Transverse colon (tissue), 4 donors: Measurements from ENCODE around the gene ITGA11. TPM values are rescaled to one million over a fixed set of nuclear protein-coding genes. Genes with fewer than 3 reads are reported as not detected.

Experiments
- DNase-seq: peaks from one replicate; pipeline ENCODE4 v3.0.0-alpha.2; 2019
- H3K27ac ChIP-seq, 4 donors: fragments of 200-600 bp; sonication (generic); 2 replicates each; pipeline ENCODE4 v1.5.1; 2016 to 2018; ENCODE audit warnings: inconsistent platforms in 4 of 4
- H3K27me3 ChIP-seq: fragments of 200-600 bp; sonication (generic); 2 replicates; pipeline ENCODE4 v1.5.1; 2017; ENCODE audit warnings: inconsistent platforms
- H3K36me3 ChIP-seq, 4 donors: fragments of 200-600 bp; sonication (generic); 2 replicates each; pipeline ENCODE4 v1.5.1; 2017 to 2019; ENCODE audit warnings: inconsistent platforms in 4 of 4
- H3K4me1 ChIP-seq, 4 donors: fragments of 200-600 bp; sonication (generic); 2 replicates each; pipeline ENCODE4 v1.5.1; 2017 to 2020; ENCODE audit warnings: inconsistent platforms in 4 of 4
- H3K4me3 ChIP-seq, 4 donors: fragments of 200-600 bp; sonication (generic); 1 replicate in 1 of 4; 2 replicates in 3 of 4; pipeline versions ENCODE4 v1.5.1 to v1.6.1; 2017 to 2019; ENCODE audit warnings: inconsistent platforms in 4 of 4
- H3K9me3 ChIP-seq, 2 donors: fragments of 200-600 bp; sonication (generic); 2 replicates each; pipeline ENCODE4 v1.5.1; 2017 to 2019; ENCODE audit warnings: inconsistent platforms in 2 of 2
- CTCF ChIP-seq, 5 experiments: fragments of 200-600 bp in 3 of 5; fragments of 450-650 bp in 2 of 5; sonication (generic) in 3 of 5; IDR thresholded peaks; 1 replicate in 2 of 5; 2 replicates in 3 of 5; pipeline ENCODE4 v1.5.1; 2016 to 2017; ENCODE audit warnings: antibody characterized with exemption in 5 of 5, inconsistent platforms in 3 of 5, mild to moderate bottlenecking in 2 of 5, moderate library complexity in 1 of 5
- EP300 ChIP-seq: sonication (generic); formaldehyde crosslinking; IDR thresholded peaks from one replicate; pipeline ENCODE4 v1.6.1; 2017; ENCODE audit warnings: antibody characterized with exemption, low read depth
- POLR2A ChIP-seq: fragments of 450-650 bp; IDR thresholded peaks from one replicate; pipeline ENCODE4 v1.6.1; 2016; ENCODE audit warnings: antibody characterized with exemption, mild to moderate bottlenecking, moderate library complexity
- POLR2AphosphoS5 ChIP-seq, 3 donors: sonication (generic); formaldehyde crosslinking; IDR thresholded peaks; one replicate each; pipeline ENCODE4 v1.6.1; 2016; ENCODE audit warnings: antibody characterized with exemption in 3 of 3
- WGBS, 2 donors: methylation state at CpG; one replicate each; pipeline ENCODE4 v1.1.5; 2018; ENCODE audit warnings: low coverage in 1 of 2; 5-methylcytosine and 5-hydroxymethylcytosine counted together
- in situ Hi-C, 4 donors: fragments of 200-750 bp; cut with MboI; loops; one replicate each; pipeline versions ENCODE4 v1.15.0 to v1.15.1; 2017; ENCODE audit warnings: low sequenced_read_pairs in 3 of 4, low pct_ligation_motif_present in 1 of 4, low pct_unique_long_range_greater_than_20kb in 1 of 4
- intact Hi-C: fragments of 100-400 bp; cut with DNase I; formaldehyde crosslinking; loops from one replicate; pipeline ENCODE4 v1.15.1; 2023; ENCODE audit warnings: low total_unique reads
- total RNA-seq, 4 donors: library from RNA; depleted of rRNA; stranded (reverse); fragments of >200 nt; gene quantifications; one replicate each; pipeline ENCODE4 v1.1.0, GENCODE V29; 2016

ITGA11 gene
- total RNA-seq, 4 donors from 2014 or later, result 0.37 to 3.2 (median 1.1) TPM

- in situ Hi-C loops (no loop called here), intact Hi-C loops (no loop called here)
- TF ChIP-seq CTCF (IDR thresholded peaks at IDR 0.05), result no peak
- TF ChIP-seq EP300, result no peak
- TF ChIP-seq POLR2A, result no peak
- no peak for TF ChIP-seq POLR2AphosphoS5 (IDR thresholded peaks at IDR 0.05)
- Histone ChIP-seq H3K4me1 (peaks cover 0 to 4% (median 2%) of the 10 kb centered on the region in 4 donors), H3K27ac (no peak overlapping the region), H3K4me3 (no peak overlapping the region), H3K9me3 (no peaks in the 10 kb centered on the region), H3K36me3 (no peaks in the 10 kb centered on the region), H3K27me3 (no peaks in the 10 kb centered on the region)
- DNase-seq, result no peak
- 81% methylated on average over 6 of the region's 6 CpGs; no CpG with 5 or more reads in 1 of the 2 donors for WGBS, 2 donors
These were observed 83.9 kb downstream of the ITGA11 start for GRCh38 chr15:68348081-68348480.

- no peaks in the 10 kb centered on the region for H3K36me3 ChIP-seq
- 42 to 77% methylated on average over 6 to 7 of the region's 7 CpGs for WGBS, 2 donors
- intact Hi-C loops, result no loop called here
- in situ Hi-C loops, result no loop called here
- no peak for TF ChIP-seq POLR2AphosphoS5 (IDR thresholded peaks at IDR 0.05)
- no peak for TF ChIP-seq EP300
- no peak for TF ChIP-seq POLR2A
- no peak for TF ChIP-seq CTCF (IDR thresholded peaks at IDR 0.05)
- H3K27me3 ChIP-seq, result no peaks in the 10 kb centered on the region
- no peak overlapping the region for H3K4me3 ChIP-seq
- H3K27ac ChIP-seq, result no peak overlapping the region
- no peaks in the 10 kb centered on the region for H3K9me3 ChIP-seq
- H3K4me1 ChIP-seq, result peaks cover 0 to 4% (median 0%) of the 10 kb centered on the region in 4 donors
- no peak for DNase-seq
These were observed 84.6 kb downstream of the ITGA11 start for GRCh38 chr15:68347392-68347791.

GRCh38 chr15:68346979-68347378 lies 85.0 kb downstream of the ITGA11 start:
- TF ChIP-seq CTCF (IDR thresholded peaks at IDR 0.05), result no peak
- no peak for TF ChIP-seq EP300
- TF ChIP-seq POLR2A, result no peak
- no peak for TF ChIP-seq POLR2AphosphoS5 (IDR thresholded peaks at IDR 0.05)
- in situ Hi-C loops, result no loop called here
- Histone ChIP-seq H3K4me1 (peaks cover 0 to under 1% (median 0%) of the 10 kb centered on the region in 4 donors), H3K36me3 (no peaks in the 10 kb centered on the region), H3K27me3 (no peaks in the 10 kb centered on the region), H3K27ac (no peak overlapping the region), H3K4me3 (no peak overlapping the region), H3K9me3 (no peaks in the 10 kb centered on the region)
- intact Hi-C loops, result no loop called here
- 33 to 65% methylated on average over 1 to 6 of the region's 6 CpGs for WGBS, 2 donors
- DNase-seq, result no peak

- H3K9me3 ChIP-seq, result no peaks in the 10 kb centered on the region
- H3K27me3 ChIP-seq, result no peaks in the 10 kb centered on the region
- H3K4me3 ChIP-seq, result no peak overlapping the region
- no peaks in the 10 kb centered on the region for H3K36me3 ChIP-seq
- TF ChIP-seq EP300, result no peak
- no peak for TF ChIP-seq POLR2AphosphoS5 (IDR thresholded peaks at IDR 0.05)
- TF ChIP-seq POLR2A, result no peak
- no peak for TF ChIP-seq CTCF (IDR thresholded peaks at IDR 0.05)
- peaks cover 0 to 10% (median 0%) of the 10 kb centered on the region in 4 donors for H3K4me1 ChIP-seq
- 81 to 100% methylated on average over 2 to 5 of the region's 5 CpGs for WGBS, 2 donors
- in situ Hi-C loops, result no loop called here
- no peak overlapping the region for H3K27ac ChIP-seq
- intact Hi-C loops, result no loop called here
- no peak for DNase-seq
These were observed 86.5 kb downstream of the ITGA11 start for GRCh38 chr15:68345481-68345880.
